GM10248 (cell line): ENCODE data around the gene OR56B1.
"Not testable (repeated sequence)": the region's sequence is repeated elsewhere in the genome, so short reads cannot be mapped to it uniquely, and the experiment has no call there.

ENCODE experiments used
- CTCF ChIA-PET: fragments of 300-600 bp; sonication (Branson Sonifier 250); formaldehyde crosslinking; extraction: SDS; loops from one replicate; lab custom pipeline; 2021; ENCODE audit warnings: antibody characterized with exemption; lab: Yijun Ruan, JAX
- POLR2A ChIA-PET: fragments of 350-650 bp; sonication (Branson Sonifier 250); formaldehyde crosslinking; extraction: SDS; loops from one replicate; lab custom pipeline; 2020; ENCODE audit warnings: antibody characterized with exemption; lab: Yijun Ruan, JAX
- DNase-seq: peaks from one replicate; pipeline ENCODE4 v3.0.0; 2012; ENCODE audit errors: extremely low spot score
- TF ChIP-seq, protein P1 (sequence below): IDR thresholded peaks from 2 replicates; pipeline ENCODE4 v1.5.1; 2012; ENCODE audit warnings: mild to moderate bottlenecking, low read depth; ENCODE audit errors: extremely low read depth, missing control alignments, control extremely low read depth

The OR56B1 gene, protein sequence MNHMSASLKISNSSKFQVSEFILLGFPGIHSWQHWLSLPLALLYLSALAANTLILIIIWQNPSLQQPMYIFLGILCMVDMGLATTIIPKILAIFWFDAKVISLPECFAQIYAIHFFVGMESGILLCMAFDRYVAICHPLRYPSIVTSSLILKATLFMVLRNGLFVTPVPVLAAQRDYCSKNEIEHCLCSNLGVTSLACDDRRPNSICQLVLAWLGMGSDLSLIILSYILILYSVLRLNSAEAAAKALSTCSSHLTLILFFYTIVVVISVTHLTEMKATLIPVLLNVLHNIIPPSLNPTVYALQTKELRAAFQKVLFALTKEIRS

DNA sequence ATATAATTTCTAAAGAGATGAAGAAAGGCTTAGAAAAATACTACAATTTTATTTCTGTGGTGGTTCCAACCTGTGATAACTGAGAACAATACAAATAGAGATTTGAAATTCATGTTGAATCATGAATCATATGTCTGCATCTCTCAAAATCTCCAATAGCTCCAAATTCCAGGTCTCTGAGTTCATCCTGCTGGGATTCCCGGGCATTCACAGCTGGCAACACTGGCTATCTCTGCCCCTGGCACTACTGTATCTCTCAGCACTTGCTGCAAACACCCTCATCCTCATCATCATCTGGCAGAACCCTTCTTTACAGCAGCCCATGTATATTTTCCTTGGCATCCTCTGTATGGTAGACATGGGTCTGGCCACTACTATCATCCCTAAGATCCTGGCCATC is at the start of gene OR56B1:
TSS of gene OR56B1 (plus strand) at position 53 of the 400 bp plus-strand sequence. CDS start at position 122, 69 bp downstream.
- TF ChIP-seq, protein P1, sequence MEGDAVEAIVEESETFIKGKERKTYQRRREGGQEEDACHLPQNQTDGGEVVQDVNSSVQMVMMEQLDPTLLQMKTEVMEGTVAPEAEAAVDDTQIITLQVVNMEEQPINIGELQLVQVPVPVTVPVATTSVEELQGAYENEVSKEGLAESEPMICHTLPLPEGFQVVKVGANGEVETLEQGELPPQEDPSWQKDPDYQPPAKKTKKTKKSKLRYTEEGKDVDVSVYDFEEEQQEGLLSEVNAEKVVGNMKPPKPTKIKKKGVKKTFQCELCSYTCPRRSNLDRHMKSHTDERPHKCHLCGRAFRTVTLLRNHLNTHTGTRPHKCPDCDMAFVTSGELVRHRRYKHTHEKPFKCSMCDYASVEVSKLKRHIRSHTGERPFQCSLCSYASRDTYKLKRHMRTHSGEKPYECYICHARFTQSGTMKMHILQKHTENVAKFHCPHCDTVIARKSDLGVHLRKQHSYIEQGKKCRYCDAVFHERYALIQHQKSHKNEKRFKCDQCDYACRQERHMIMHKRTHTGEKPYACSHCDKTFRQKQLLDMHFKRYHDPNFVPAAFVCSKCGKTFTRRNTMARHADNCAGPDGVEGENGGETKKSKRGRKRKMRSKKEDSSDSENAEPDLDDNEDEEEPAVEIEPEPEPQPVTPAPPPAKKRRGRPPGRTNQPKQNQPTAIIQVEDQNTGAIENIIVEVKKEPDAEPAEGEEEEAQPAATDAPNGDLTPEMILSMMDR, result no peak
- no peak for DNase-seq
- ChIA-PET CTCF (interaction anchor here (3.2 kb wide), 1 partner anchor 10 kb away, joined by 11 read pairs; no protein-coding TSS in a partner anchor), POLR2A (no interaction called here)

DNA sequence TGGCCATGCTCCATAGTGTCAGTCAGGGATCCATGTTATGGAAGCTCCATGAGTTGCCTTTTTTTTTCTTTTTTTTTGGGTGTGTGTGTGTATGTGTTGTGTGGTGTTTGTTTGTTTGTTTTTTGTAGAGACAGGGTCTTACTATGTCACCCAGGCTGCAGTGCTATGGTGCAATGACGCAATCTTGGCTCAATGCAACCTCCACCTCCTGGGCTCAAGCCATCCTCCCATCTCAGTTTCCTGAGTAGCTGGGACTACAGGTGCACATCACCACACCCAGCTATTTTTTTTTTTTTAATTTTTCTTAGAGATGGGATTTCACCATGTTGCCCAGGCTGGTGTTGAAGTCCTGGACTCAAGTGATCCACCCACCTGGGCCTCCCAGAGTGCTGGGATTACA is 47.8 kb upstream of the OR56B1 start:
- TF ChIP-seq, protein P1, result no peak
- ChIA-PET POLR2A (no interaction called here), CTCF (interaction anchor here (0.9 to 2.3 kb wide), 3 partner anchors 10 to 13 kb away, joined by 3 to 7 read pairs (median 4); no protein-coding TSS in a partner anchor)
- no peak for DNase-seq

DNA sequence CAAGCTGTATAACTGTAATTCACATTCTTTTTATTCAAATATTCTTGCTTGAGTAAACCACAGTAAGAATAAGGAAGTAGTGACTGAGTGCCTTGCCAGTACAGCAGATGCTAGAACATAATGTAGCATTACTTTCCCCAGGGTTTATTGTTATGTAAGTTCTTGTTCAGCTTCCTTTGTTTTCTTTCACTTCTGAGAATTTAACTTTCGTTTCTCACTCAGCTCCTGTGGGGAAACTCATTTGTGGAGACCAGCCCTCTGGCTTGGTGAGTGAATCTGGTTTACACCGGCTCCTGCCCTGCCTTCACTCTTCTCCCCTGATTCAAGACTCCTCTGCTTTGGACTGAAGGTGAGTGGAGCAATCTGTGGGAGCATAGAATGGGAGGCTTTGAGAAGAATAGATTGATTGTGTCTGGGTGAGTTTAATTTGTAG is 46.7 kb upstream of the OR56B1 start, which contains the start of gene TRIM22:
TSS of gene TRIM22 (plus strand) at position 240 of the 433 bp plus-strand sequence. CDS start 6,443 bp downstream, outside the sequence.
- TF ChIP-seq, protein P1, result no peak
- CTCF ChIA-PET, result interaction anchor here (0.9 to 2.6 kb wide), 9 partner anchors 9 to 201 kb away, joined by 3 to 15 read pairs (median 4); no protein-coding TSS in a partner anchor
- peak; percentile 71 for DNase-seq
- POLR2A ChIA-PET, result interaction anchor here (0.6 kb wide), 1 partner anchor 56 kb away, joined by 6 read pairs; no protein-coding TSS in a partner anchor

DNA sequence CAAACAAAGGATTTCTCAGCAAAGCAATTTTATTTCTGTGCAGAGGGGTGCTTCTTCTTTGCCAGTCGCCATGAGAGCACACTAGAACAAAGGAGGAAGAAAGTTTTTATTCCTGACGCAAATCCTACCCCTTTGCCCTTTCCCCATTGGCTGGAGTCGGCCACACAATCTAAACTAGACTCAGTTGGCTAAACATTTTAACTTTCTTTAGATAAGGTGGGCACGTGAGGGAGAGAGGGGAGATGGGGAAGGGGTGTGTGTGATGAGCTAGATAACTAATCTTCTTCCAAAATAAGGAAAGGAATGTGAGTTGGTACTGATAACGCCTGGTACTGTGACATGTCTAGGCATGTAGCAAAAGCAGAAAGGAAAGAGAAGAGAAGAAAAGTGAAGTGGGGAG is 46.0 kb upstream of the OR56B1 start:
- POLR2A ChIA-PET, result no interaction called here

DNA sequence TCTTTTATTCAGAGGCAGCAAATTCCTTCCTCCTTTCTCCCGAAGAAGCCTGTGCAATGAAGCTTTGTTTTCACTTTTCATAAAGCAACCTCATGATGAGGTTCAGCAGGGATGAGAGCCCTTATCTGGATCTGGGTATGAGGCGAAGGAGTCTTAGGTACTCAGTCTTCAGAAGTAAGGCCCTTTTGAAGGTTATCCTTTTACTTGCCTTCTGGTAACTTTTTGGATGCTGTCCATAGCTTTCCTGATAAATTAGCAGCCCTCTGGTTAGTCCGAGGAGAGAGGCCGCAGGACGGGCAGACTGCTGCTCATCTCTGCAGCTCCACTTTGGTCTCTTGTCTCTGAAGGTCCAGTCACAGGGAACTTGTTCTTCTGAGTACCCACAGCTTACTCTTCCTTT is 45.5 kb upstream of the OR56B1 start:
- CTCF ChIA-PET, result interaction anchor here (0.9 to 2.6 kb wide), 5 partner anchors 13 to 92 kb away, joined by 3 to 15 read pairs (median 4); no protein-coding TSS in a partner anchor
- POLR2A ChIA-PET, result interaction anchor here (0.9 kb wide), 1 partner anchor 9 kb away, joined by 8 read pairs; no protein-coding TSS in a partner anchor
- DNase-seq, result no peak
- TF ChIP-seq, protein P1, result no peak

More for the DNA sequence above, 46.0 kb upstream of the OR56B1 start:
- TF ChIP-seq, protein P1, result no peak
- CTCF ChIA-PET, result interaction anchor here (0.9 to 2.6 kb wide), 7 partner anchors 8 to 91 kb away, joined by 3 to 15 read pairs (median 4); no protein-coding TSS in a partner anchor
- no peak for DNase-seq

DNA sequence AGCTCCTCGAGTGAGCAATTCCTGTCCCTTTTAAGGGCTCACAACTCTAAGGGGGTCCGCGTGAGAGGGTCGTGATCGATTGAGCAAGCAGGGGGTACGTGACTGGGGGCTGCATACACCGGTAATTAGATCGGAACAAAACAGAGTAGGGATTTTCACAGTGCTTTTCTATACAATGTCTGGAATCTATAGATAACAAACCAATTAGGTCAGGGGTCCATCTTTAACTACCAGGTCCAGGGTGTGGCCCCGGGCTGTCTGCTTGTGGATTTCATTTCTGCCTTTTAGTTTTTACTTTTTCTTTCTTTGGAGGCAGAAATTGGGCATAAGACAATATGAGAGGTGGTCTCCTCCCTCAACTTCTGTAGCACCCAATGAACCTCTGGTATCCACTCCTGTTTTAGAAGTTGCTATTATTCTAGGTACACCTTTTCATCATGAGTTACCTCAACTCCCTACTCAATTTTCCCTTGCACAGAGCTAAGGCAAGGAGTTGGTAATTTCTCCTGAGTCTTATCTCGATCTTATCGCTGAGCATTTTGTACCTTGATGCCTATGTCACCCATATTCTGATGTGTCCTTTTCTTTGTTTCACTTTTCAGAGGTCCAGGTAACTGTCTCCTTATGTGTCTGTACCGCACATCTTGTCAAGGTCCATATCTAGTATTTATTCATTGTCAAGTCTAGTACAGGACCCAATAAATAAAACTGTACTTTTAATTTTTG is 44.8 kb upstream of the OR56B1 start:
- ChIA-PET POLR2A (interaction anchor here (0.6 to 0.9 kb wide), 2 partner anchors 9 to 12 kb away, joined by 5 to 8 read pairs; no protein-coding TSS in a partner anchor), CTCF (interaction anchor here (0.9 to 2.6 kb wide), 5 partner anchors 12 to 92 kb away, joined by 3 to 15 read pairs (median 4); no protein-coding TSS in a partner anchor)
- not testable (repeated sequence) for DNase-seq
